Measurements from ENCODE around the gene MAD2L2. TPM values are rescaled to one million over a fixed set of nuclear protein-coding genes. Genes with fewer than 3 reads are reported as not detected.

Gene MAD2L2
- total RNA-seq, 1 experiment from 2014 or later = 84.8 TPM

GRCh38 chr1:11691928-11692711 lies 11.2 kb upstream of the MAD2L2 start:
- ATAC-seq (no peak), DNase-seq (ENCODE audit: low read depth, low spot score) (no peak)
- no peak for TF ChIP-seq CTCF (IDR thresholded peaks at IDR 0.05)
- TF ChIP-seq SIN3A (IDR thresholded peaks at IDR 0.05; ENCODE audit: borderline replicate concordance, insufficient read depth, low read depth, low read length) = no peak
- no peak for TF ChIP-seq POLR2AphosphoS5 (IDR thresholded peaks at IDR 0.05; ENCODE audit: low read depth, low read length)
- TF ChIP-seq REST (IDR thresholded peaks at IDR 0.05; ENCODE audit: insufficient read depth in 1 of 2, low read depth in 2 of 2, low read length in 1 of 2) = no peak
- TF ChIP-seq TCF7L2 (IDR thresholded peaks at IDR 0.05; ENCODE audit: low read depth, low read length) = no peak
- Histone ChIP-seq H3K9me3 (ENCODE audit: control insufficient read depth, insufficient read depth, low read depth, low read length) (no peaks in the 10 kb centered on the region), H3K36me3 (ENCODE audit: control insufficient read depth, insufficient read depth, low read length) (no peaks in the 10 kb centered on the region; the same call in 1 of the 2 replicates), H3K4me3 (ENCODE audit: low read depth in 2 of 2, low read length in 2 of 2) (no peak overlapping the region; a peak in 2 of 4 replicates), H3K4me1 (ENCODE audit: control insufficient read depth, insufficient read depth, low read length) (peaks cover 7% of the 10 kb centered on the region; the same call in 1 of the 2 replicates), H3K27ac (ENCODE audit: low read length) (no peak overlapping the region), H3K27me3 (ENCODE audit: control insufficient read depth, insufficient read depth, low read length) (no peaks in the 10 kb centered on the region; the same call in 1 of the 2 replicates)
- in situ Hi-C loops (cut with HindIII; ENCODE audit: low pct_unique_long_range_greater_than_20kb, low sequenced_read_pairs) (no loop called here), intact Hi-C loops (cut with micrococcal nuclease; ENCODE audit: unreplicated experiment) (no loop called here)
- POLR2A ChIA-PET = no interaction called here
- no TSS peak for BruUV-seq (replicated peaks)
- CTCF ChIA-PET = no interaction called here

- H3K27ac ChIP-seq (ENCODE audit: low read length) = no peak within 1 kb of the TSS
- peaks cover 7% of the 10 kb centered on the region; the same call in 1 of the 2 replicates for H3K4me1 ChIP-seq (ENCODE audit: control insufficient read depth, insufficient read depth, low read length)
- CTCF ChIA-PET = no interaction called here
- H3K27me3 ChIP-seq (ENCODE audit: control insufficient read depth, insufficient read depth, low read length) = no peaks in the 10 kb centered on the region; the same call in 1 of the 2 replicates
- no peaks in the 10 kb centered on the region for H3K9me3 ChIP-seq (ENCODE audit: control insufficient read depth, insufficient read depth, low read depth, low read length)
- peak; percentile 63 for ATAC-seq
- no peak for DNase-seq (ENCODE audit: low read depth, low spot score)
- H3K36me3 ChIP-seq (ENCODE audit: control insufficient read depth, insufficient read depth, low read length) = no peaks in the 10 kb centered on the region; the same call in 1 of the 2 replicates
- H3K4me3 ChIP-seq (ENCODE audit: low read depth in 2 of 2, low read length in 2 of 2) = peak within 1 kb of the TSS; percentile 31 to 34
- POLR2A ChIA-PET = no interaction called here
- intact Hi-C loops (cut with micrococcal nuclease; ENCODE audit: unreplicated experiment) = no loop called here
- no peak for TF ChIP-seq POLR2AphosphoS5 (IDR thresholded peaks at IDR 0.05; ENCODE audit: low read depth, low read length)
- no peak for TF ChIP-seq CTCF (IDR thresholded peaks at IDR 0.05)
- no peak for TF ChIP-seq SIN3A (IDR thresholded peaks at IDR 0.05; ENCODE audit: borderline replicate concordance, insufficient read depth, low read depth, low read length)
- TF ChIP-seq TCF7L2 (IDR thresholded peaks at IDR 0.05; ENCODE audit: low read depth, low read length) = no peak
- no peak for TF ChIP-seq REST (IDR thresholded peaks at IDR 0.05; ENCODE audit: insufficient read depth in 1 of 2, low read depth in 2 of 2, low read length in 1 of 2)
- in situ Hi-C loops (cut with HindIII; ENCODE audit: low pct_unique_long_range_greater_than_20kb, low sequenced_read_pairs) = no loop called here
- BruUV-seq (replicated peaks) = no TSS peak
Measured at GRCh38 chr1:11691302-11691914, 10.5 kb upstream of the MAD2L2 start, which contains the start of gene DRAXIN. Gene DRAXIN (plus strand): TSS chr1:11691710. CDS start chr1:11706259, 14,549 bp downstream.

All from Panc1 (cell line).